GM18867 (cell line): ENCODE results near the gene UNK.
"Not testable (repeated sequence)": the region's sequence is repeated elsewhere in the genome, so short reads cannot be mapped to it uniquely, and the experiment has no call there.

Experiments
- ATAC-seq: cut with Tn5 transposase; IDR thresholded peaks from one replicate; pipeline ENCODE4 v1.9.1; 2021; ENCODE audit warnings: mild to moderate bottlenecking, moderate library complexity; ENCODE audit not compliant: unreplicated experiment

The UNK gene

DNA sequence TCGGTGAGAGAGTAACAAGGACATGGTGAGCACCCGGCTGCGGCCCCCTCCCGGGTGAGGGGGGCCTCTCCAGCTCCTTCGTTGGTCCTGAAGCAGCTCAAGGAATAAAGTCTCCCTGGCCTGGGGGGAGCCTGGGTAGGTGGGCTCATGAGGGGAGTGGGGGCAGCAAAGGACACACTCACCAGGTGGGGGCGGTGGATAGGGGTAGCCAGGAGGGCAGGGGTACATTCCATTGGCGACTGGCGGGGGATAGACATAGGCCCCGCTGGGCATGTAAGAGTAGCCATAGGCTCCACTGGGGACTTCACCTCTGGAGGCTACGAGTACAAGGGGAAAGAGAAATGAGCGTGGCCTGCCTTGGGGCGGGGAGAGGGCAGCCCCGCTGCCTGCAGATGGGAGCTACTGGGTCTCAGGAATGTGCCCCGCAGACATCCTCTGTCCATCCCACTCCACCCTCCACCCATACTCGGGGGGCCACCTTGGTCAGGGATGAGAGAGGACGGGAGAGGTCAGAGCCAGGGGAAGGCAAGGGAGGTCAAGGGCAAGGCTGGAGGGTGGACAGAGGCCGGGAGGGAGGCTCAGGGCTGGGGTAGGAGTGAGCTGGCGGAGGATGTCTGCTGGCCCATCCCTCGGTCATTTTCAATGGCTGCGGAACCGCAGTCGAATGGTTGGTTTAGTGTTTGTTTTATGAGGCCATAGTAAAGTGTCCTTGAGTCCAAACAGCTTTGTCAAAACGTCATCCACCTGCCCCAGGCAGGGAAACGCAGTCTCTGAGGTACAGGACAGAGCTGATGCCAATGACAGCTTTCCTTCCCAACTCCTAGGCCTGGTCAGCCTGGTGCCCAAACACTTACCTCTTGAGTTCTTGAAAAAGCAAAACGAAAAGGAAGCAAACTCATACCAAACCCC, 63.3 kb downstream of the UNK start:
- no peak for ATAC-seq

DNA sequence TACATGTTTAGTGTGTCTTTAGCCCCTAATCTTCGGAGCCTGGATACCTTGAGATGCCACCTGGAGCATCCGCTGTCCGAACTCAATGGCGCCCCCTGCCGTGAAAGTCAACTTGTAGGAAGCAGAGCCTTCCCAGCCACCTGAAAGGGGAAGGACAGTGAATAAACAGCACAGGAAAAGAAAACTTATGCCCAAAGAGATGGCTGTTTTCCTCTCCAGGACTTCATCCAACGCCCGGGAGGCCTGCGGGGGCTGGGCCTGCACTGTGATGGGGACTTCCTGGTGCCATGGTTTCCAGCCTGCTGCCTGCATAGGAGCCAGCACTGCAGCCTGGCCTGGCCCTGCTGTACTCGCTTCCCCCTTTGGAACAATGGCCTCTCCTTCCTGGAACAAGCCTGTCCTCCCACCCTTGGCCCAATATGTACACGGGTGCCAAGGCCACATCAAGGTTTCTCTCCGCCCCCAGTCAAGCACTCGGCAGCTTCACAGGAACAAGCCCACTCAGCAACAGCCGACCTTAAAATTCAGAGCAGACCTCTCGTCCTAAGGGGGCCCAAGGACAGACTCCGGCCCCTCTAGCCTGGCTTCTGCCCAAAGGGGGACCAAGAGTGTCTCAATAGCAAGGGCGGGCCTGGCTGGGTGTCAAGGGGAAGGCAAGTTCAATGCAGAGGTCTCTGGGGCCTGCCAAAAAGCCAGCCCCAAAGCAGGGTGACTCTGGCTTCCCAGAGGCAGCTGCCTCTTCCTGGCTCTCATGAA, 64.1 kb downstream of the UNK start:
- no peak for ATAC-seq

- no peak for ATAC-seq
Observed at GRCh38 chr17:75849279-75849646, 64.7 kb downstream of the UNK start.

GRCh38 chr17:75849724-75850123, 65.1 kb downstream of the UNK start:
- no peak for ATAC-seq

DNA sequence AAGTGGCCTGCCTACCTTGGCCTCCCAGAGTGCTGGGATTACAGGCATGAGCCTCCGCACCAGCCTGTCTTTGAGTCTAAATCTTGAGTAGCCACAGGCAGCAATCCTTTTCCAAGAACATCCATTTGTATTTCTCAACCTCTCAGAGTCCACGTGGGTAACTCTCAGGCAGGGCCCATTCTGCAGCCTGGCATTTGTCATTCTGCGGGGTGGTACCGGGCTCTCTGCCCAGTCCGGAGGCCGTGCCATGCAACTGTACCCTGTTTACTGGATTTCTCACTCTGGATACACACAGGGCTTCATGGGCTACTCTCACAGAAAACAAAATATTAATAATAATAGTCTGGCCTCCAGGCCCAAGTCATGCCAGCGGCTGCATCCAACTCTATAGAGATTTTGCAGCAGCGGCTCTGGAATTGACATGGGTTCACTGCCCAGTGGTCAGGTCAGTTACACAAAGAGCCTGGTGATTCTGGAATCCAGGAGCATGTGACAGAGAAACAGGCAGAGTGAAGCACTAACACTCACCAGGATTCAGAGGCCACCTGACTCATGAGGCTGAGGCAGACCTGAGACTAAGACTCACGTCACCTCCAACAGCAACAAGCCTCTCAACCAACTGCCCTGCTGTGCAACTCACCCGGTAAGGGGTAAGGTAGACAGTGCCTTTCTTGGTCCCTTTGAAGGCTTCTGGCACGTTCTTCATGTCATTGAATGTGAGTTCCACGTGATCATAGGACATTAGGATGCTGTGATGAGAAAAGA, 66.5 kb downstream of the UNK start:
- no peak for ATAC-seq

DNA sequence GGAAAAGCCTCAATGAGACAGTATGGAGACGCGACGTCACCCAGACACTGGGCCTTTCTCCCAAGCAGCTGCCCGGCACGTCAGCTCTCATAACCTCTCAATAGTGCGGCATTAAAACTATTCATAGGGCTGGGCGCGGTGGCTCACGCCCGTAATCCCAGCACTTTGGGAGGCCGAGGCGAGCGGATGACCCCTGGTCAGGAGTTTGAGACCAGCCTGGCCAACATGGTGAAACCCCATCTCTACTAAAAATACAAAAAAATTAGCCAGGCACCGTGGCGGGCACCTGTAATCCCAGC, 67.0 kb downstream of the UNK start:
- ATAC-seq = not testable (repeated sequence)

DNA sequence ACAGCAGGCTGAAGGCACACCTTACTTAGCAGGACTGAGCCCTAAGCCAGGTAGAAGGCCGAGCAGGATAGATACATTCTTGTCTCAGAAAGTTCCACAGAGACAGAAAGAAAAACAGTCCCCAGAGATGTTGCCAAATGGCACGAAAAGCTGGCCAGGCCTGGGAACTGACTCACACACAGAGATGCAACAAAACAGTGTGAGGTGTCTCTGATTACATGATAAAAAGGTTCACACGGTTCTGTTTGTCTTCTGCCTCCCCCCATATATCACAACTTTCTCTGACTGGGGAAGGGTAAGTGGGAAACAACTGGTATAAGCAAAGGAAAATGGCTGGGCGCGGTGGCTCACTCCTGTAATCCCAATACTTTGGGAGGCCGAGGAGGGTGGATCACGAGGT, 68.8 kb downstream of the UNK start:
- no peak for ATAC-seq

DNA sequence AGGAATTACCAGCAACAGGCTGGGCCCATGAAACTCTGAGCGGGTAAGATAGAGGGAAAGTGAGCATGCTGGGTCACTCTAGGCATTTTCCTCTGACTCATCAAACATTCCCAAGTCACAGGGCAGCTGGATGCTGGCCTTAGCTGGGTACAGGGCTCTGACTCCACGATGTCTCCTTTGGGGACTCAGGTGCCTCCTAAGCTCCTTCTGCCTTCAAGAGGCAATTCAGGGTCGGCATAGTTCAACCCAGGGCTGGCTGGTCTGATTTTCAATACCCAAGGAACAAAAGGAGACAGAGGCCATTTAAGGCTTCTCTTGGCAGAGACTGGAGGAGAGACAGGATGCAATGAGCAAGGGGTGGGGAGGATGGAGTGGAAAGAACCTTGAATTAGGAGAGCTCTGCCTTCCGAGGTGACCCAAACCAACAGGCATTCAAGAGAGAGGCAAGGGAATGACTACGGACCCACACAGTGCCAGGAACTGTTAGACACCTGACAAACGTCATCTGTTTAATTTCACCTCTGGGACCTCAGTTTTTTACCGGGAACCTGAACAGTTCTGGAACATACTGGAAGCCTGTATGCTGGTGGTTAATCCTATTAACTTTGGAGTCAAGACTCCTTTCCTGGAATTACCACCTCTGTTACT, 69.6 kb downstream of the UNK start:
- ATAC-seq = no peak

- ATAC-seq = no peak
Observed at GRCh38 chr17:75854881-75855309, 70.3 kb downstream of the UNK start.

GRCh38 chr17:75855310-75856061, 70.9 kb downstream of the UNK start, which contains the start of gene WBP2:
WBP2 (minus strand) TSS chr17:75855335; CDS start chr17:75855297, 38 bp downstream.
- peak; percentile 86 for ATAC-seq

DNA sequence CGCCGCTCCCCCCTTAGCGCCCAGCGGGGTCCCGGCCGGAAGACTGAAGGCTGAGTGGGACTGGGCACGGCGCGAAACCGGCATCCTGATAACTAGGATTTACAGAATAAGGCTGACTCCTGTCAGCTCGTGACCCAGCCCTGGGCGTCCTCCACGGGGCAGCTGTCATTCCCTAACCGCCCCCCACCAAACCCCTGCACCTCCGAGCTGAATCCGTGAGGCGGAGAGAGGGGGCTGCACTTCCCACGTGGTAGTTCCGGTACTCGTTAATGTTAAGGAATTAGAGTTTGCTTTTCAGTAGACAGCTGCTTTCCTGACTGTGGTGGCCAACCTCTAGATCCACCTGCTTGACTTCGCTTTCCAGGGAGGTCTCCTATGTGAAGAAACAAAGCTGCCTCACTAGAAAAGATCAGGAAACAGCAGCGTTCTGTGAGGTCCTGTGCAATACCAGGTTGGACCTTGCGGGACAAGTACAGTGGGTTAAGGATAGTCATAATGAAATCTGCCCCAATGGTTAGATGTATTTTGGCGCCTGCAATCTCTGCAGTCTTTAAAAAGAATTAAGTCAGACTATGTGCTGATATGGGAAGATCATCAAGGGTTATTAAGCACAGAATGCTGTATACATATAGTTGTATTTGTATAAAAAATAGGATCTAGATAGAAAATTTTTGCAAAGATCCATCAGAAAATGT, 71.6 kb downstream of the UNK start:
- ATAC-seq = peak; percentile 26

- ATAC-seq = not testable (repeated sequence)
Observed at GRCh38 chr17:75859358-75859757, 74.8 kb downstream of the UNK start.

- no peak for ATAC-seq
Observed at GRCh38 chr17:75861927-75862317, 77.3 kb downstream of the UNK start.

DNA sequence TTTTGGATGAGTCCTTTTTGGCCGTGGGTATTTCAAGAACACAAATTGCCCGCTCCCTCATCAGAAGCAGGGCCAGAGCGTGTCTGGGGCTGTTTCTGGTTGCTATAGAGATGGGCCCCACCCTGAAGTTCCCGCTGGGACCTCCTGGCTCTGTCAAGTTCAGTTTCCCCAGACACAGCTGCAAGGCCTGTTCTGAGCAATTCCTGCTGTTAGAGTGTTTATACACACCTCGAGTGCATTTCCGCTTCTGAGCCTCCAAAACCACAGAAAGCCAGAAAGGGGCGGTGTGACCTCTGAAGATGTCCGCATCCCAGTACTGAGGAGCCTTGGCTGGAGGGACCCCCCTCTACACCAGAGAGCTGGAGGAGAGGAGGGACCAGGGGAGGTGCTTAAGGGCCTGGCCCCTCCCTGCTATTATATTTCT, 79.9 kb downstream of the UNK start:
- ATAC-seq = peak; percentile 85

- ATAC-seq = peak; percentile 19
Observed at GRCh38 chr17:75864887-75865286, 80.3 kb downstream of the UNK start.

GRCh38 chr17:75865404-75866188, 81.0 kb downstream of the UNK start:
- ATAC-seq = not testable (repeated sequence)

GRCh38 chr17:75868730-75869281, 84.2 kb downstream of the UNK start:
- ATAC-seq = not testable (repeated sequence)
